ENCODE results near the gene NCAM1. TPM values are rescaled to one million over a fixed set of nuclear protein-coding genes. Genes with fewer than 3 reads are reported as not detected.

The NCAM1 gene
- polyA plus RNA-seq, 2 of the 4 experiments (the other 2 are of a cell fraction), result 0.01 to 0.12 TPM

DNA sequence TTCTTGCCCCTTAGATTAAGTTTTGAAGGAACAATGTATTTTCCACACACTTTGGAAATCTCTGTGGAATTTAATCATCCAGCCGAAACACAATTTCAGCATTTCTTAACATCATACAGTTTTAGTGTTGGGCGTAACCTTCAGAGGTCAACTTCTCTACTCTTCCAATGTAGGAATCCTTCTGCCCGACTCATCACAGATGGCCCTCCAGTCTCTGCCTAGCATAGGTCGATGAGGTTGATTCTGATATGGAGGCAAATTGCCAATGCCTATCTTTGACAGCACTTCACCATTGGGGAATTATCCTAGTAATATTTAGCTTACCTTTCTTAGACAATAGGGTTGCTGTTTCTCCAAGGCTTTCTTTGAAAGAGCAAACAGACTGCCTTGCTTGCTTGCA is 177.5 kb downstream of the NCAM1 start:
- Histone ChIP-seq H3K4me2 (no peak overlapping the region), H3K9me3 (no peaks in the 10 kb centered on the region), H3K4me3 (no peak overlapping the region), H3K27ac (no peak overlapping the region), H3K4me1 (no peaks in the 10 kb centered on the region)
- ChIA-PET POLR2A (no interaction called here), CTCF (no interaction called here)
- DNase-seq (ENCODE audit: low read depth in 1 of 2, low spot score in 1 of 2) (no peak), ATAC-seq (no peak), FAIRE-seq (no peak)
- WGBS (ENCODE audit: missing lambda C conversion rate), result 34% methylated on average over 4 of the region's 4 CpGs
- TF ChIP-seq SMC3 (IDR thresholded peaks at IDR 0.05), result no peak
- TF ChIP-seq BHLHE40 (IDR thresholded peaks at IDR 0.05; ENCODE audit: low read depth, low read length), result no peak
- no peak for TF ChIP-seq CEBPB (IDR thresholded peaks at IDR 0.05)
- TF ChIP-seq, protein P1, sequence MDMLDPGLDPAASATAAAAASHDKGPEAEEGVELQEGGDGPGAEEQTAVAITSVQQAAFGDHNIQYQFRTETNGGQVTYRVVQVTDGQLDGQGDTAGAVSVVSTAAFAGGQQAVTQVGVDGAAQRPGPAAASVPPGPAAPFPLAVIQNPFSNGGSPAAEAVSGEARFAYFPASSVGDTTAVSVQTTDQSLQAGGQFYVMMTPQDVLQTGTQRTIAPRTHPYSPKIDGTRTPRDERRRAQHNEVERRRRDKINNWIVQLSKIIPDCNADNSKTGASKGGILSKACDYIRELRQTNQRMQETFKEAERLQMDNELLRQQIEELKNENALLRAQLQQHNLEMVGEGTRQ (IDR thresholded peaks at IDR 0.05), result no peak
- no peak for TF ChIP-seq HOXB13 (CRISPR knock-in tag; IDR thresholded peaks at IDR 0.05; ENCODE audit: low read depth)
- no peak for TF ChIP-seq ZC3H11A (IDR thresholded peaks at IDR 0.05)
- no peak for TF ChIP-seq HMGXB4 (CRISPR knock-in tag; IDR thresholded peaks at IDR 0.05; ENCODE audit: borderline replicate concordance)
- no peak for TF ChIP-seq PHF8 (IDR thresholded peaks at IDR 0.05; ENCODE audit: borderline replicate concordance, low read depth)
- TF ChIP-seq JUN (IDR thresholded peaks at IDR 0.05), result no peak
- TF ChIP-seq TP53 (CRISPR knock-in tag; IDR thresholded peaks at IDR 0.05), result no peak
- TF ChIP-seq PBX3 (IDR thresholded peaks at IDR 0.05), result no peak
- TF ChIP-seq FOSL2 (IDR thresholded peaks at IDR 0.05), result no peak
- TF ChIP-seq FOSL2 (CRISPR knock-in tag; IDR thresholded peaks at IDR 0.05), result no peak
- no peak for TF ChIP-seq POLR2AphosphoS2 (conservative IDR thresholded peaks at IDR 0.05; ENCODE audit: low read length)

- TF ChIP-seq NPAS2 (CRISPR knock-in tag; IDR thresholded peaks at IDR 0.05; ENCODE audit: borderline replicate concordance), result no peak
- no peak for TF ChIP-seq HOXB5 (CRISPR knock-in tag; IDR thresholded peaks at IDR 0.05)
- no peak for TF ChIP-seq REST (IDR thresholded peaks at IDR 0.05)
- TF ChIP-seq MAFK (IDR thresholded peaks at IDR 0.05; ENCODE audit: partially characterized antibody), result no peak
- TF ChIP-seq BHLHE40 (IDR thresholded peaks at IDR 0.05; ENCODE audit: low read depth, low read length), result no peak
- TF ChIP-seq CTCF (IDR thresholded peaks at IDR 0.05), result no peak
- TF ChIP-seq HOXB13 (CRISPR knock-in tag; IDR thresholded peaks at IDR 0.05; ENCODE audit: low read depth), result no peak
- TF ChIP-seq ZC3H11A (IDR thresholded peaks at IDR 0.05), result no peak
- TF ChIP-seq CBX8 (IDR thresholded peaks at IDR 0.05), result no peak
- no peak for TF ChIP-seq NR3C1 (IDR thresholded peaks at IDR 0.05)
- no peak for TF ChIP-seq CHD4 (IDR thresholded peaks at IDR 0.05; ENCODE audit: borderline replicate concordance)
- TF ChIP-seq ZNF302 (CRISPR knock-in tag; IDR thresholded peaks at IDR 0.05), result no peak
- TF ChIP-seq, protein P2, sequence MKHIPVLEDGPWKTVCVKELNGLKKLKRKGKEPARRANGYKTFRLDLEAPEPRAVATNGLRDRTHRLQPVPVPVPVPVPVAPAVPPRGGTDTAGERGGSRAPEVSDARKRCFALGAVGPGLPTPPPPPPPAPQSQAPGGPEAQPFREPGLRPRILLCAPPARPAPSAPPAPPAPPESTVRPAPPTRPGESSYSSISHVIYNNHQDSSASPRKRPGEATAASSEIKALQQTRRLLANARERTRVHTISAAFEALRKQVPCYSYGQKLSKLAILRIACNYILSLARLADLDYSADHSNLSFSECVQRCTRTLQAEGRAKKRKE (CRISPR knock-in tag; IDR thresholded peaks at IDR 0.05; ENCODE audit: low read depth), result no peak
- TF ChIP-seq PHF8 (IDR thresholded peaks at IDR 0.05; ENCODE audit: borderline replicate concordance, low read depth), result no peak
- TF ChIP-seq, protein P1 (IDR thresholded peaks at IDR 0.05), result no peak
- TF ChIP-seq MYC (IDR thresholded peaks at IDR 0.05; ENCODE audit: borderline replicate concordance, low read length), result no peak
- TF ChIP-seq NFE2L2 (conservative IDR thresholded peaks at IDR 0.05; ENCODE audit: low read length), result no peak
- no peak for TF ChIP-seq JUNB (IDR thresholded peaks at IDR 0.05)
- H3K9me3 ChIP-seq, result no peaks in the 10 kb centered on the region
- H3K4me3 ChIP-seq, result no peak overlapping the region
- no peak overlapping the region for H3K27ac ChIP-seq
- ChIA-PET CTCF (no interaction called here), POLR2A (no interaction called here)
- no peak for FAIRE-seq
- H3K4me1 ChIP-seq, result no peaks in the 10 kb centered on the region
- DNase-seq (ENCODE audit: low read depth in 1 of 2, low spot score in 1 of 2), result no peak
- H3K4me2 ChIP-seq, result no peak overlapping the region
- 22% methylated on average over 5 of the region's 5 CpGs for WGBS (ENCODE audit: missing lambda C conversion rate)
- no peak for ATAC-seq
These were observed 179.8 kb downstream of the NCAM1 start for GRCh38 chr11:113141010-113141409.

Measured in A549 (cell line).